SK-N-SH (cell line): ENCODE data around the gene KLHDC7B.

Experiments used
- RAD21 ChIP-seq: IDR thresholded peaks from 2 replicates; pipeline ENCODE4 v1.6.1; 2012; ENCODE audit warnings: mild to moderate bottlenecking, low read length
- TF ChIP-seq, protein P1 (sequence below): fragments of 200-600 bp; sonication (generic); IDR thresholded peaks from 2 replicates; pipeline ENCODE4 v1.6.1; 2017; ENCODE audit warnings: antibody characterized with exemption, mild to moderate bottlenecking, moderate library complexity

DNA sequence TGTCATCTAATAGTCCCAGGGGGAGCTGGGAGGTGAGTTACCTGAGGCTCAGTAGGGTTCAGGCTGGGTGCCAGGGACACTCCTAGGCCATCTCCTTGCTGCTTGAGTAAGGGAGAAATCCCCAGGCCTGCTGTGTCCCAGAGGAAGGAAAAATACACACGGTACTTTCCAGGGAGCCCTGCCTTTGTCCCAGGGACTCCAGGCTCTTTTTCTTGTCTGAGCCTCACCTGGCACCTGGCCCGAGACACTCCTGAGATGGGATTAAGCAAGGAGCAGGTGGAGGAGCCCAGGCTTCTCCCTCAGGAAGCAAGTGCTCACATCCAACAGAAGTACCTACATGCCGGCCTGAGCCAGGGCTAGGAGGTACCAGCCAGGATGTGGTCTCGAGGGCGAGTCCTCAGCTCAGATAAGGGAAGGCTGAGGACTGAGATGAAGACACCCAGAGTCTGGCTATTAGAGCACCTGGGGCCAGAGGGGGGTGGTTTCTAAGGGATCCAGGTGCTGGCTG lies 899 bp upstream of the KLHDC7B start:
- TF ChIP-seq, protein P1, sequence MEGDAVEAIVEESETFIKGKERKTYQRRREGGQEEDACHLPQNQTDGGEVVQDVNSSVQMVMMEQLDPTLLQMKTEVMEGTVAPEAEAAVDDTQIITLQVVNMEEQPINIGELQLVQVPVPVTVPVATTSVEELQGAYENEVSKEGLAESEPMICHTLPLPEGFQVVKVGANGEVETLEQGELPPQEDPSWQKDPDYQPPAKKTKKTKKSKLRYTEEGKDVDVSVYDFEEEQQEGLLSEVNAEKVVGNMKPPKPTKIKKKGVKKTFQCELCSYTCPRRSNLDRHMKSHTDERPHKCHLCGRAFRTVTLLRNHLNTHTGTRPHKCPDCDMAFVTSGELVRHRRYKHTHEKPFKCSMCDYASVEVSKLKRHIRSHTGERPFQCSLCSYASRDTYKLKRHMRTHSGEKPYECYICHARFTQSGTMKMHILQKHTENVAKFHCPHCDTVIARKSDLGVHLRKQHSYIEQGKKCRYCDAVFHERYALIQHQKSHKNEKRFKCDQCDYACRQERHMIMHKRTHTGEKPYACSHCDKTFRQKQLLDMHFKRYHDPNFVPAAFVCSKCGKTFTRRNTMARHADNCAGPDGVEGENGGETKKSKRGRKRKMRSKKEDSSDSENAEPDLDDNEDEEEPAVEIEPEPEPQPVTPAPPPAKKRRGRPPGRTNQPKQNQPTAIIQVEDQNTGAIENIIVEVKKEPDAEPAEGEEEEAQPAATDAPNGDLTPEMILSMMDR: no peak
- no peak for TF ChIP-seq RAD21
